BE2C (cell line): Measurements from ENCODE around the gene ADGRF1.

Experiments
- DNase-seq: peaks from one replicate; pipeline ENCODE4 v3.0.0-alpha.2; 2020
- H3K27me3 ChIP-seq: fragments of 250-450 bp; sonication (Bioruptor Pico); 2 replicates; pipeline ENCODE4 v1.5.1; 2020; ENCODE audit warnings: mild to moderate bottlenecking
- H3K36me3 ChIP-seq: fragments of 250-450 bp; sonication (Bioruptor Pico); 2 replicates; pipeline ENCODE4 v1.5.1; 2020; ENCODE audit warnings: mild to moderate bottlenecking
- H3K4me1 ChIP-seq: fragments of 250-450 bp; sonication (Bioruptor Pico); 2 replicates; pipeline ENCODE4 v1.5.1; 2020
- H3K4me3 ChIP-seq: 2 replicates; pipeline ENCODE4 v1.5.1; 2011; ENCODE audit warnings: low read depth, low read length
- H3K9me3 ChIP-seq: fragments of 250-450 bp; sonication (Bioruptor Pico); 2 replicates; pipeline ENCODE4 v1.5.1; 2020
- TF ChIP-seq, protein P1 (sequence below): IDR thresholded peaks from 2 replicates; pipeline ENCODE4 v1.5.1; 2012; ENCODE audit warnings: mild to moderate bottlenecking, low read depth, low read length

The ADGRF1 gene

DNA sequence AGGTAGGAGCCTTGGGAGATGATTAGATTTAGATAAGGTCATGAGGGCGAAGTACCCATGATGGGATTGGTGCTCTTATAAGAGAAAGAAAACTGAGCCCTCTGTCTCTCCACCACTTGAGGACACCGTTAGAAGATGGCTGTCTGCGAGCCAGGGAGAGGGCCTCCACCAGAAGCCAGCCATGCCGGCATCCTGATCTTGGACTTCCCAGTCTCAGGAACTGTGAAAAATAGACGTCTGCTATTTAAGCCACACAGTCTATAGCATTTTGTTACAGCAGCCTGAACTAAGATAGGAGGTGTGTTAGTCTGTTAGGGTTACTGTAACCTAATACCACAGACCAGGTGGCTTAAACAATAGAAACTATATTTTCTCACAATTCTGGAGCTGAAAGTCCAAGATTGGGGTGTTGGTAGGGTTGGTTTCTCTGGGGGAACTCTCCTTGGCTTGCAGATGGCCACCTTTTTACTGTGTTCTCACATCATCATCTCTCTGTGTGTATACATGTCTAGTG lies 38.0 kb upstream of the ADGRF1 start:
- Histone ChIP-seq H3K36me3 (no peaks in the 10 kb centered on the region), H3K4me1 (peaks cover 41% of the 10 kb centered on the region), H3K4me3 (no peak overlapping the region), H3K27me3 (no peaks in the 10 kb centered on the region), H3K9me3 (no peaks in the 10 kb centered on the region)
- TF ChIP-seq, protein P1, sequence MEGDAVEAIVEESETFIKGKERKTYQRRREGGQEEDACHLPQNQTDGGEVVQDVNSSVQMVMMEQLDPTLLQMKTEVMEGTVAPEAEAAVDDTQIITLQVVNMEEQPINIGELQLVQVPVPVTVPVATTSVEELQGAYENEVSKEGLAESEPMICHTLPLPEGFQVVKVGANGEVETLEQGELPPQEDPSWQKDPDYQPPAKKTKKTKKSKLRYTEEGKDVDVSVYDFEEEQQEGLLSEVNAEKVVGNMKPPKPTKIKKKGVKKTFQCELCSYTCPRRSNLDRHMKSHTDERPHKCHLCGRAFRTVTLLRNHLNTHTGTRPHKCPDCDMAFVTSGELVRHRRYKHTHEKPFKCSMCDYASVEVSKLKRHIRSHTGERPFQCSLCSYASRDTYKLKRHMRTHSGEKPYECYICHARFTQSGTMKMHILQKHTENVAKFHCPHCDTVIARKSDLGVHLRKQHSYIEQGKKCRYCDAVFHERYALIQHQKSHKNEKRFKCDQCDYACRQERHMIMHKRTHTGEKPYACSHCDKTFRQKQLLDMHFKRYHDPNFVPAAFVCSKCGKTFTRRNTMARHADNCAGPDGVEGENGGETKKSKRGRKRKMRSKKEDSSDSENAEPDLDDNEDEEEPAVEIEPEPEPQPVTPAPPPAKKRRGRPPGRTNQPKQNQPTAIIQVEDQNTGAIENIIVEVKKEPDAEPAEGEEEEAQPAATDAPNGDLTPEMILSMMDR: no peak
- no peak for DNase-seq

DNA sequence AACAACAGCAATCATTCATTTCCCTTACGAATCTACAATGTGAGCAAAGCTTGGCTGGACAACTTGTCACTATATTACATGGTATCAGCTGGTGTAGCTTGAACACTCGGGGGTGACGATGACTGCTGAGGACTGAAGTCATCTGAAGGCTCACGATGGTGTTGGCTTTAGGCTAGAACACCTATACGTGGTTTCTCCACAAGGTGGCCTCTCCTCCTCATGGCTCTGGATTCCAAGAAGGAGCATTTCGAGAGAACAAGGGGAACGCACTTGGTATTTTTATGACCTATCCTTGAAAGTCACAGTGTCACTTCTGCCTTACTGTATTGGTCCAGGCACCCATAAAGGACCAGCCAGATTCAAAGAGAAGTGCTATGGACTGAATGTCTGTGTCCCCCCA lies 37.5 kb upstream of the ADGRF1 start:
- DNase-seq: no peak
- Histone ChIP-seq H3K4me3 (no peak overlapping the region), H3K4me1 (peaks cover 40% of the 10 kb centered on the region), H3K36me3 (no peaks in the 10 kb centered on the region), H3K9me3 (no peaks in the 10 kb centered on the region), H3K27me3 (no peaks in the 10 kb centered on the region)
- TF ChIP-seq, protein P1: peak; percentile 30

DNA sequence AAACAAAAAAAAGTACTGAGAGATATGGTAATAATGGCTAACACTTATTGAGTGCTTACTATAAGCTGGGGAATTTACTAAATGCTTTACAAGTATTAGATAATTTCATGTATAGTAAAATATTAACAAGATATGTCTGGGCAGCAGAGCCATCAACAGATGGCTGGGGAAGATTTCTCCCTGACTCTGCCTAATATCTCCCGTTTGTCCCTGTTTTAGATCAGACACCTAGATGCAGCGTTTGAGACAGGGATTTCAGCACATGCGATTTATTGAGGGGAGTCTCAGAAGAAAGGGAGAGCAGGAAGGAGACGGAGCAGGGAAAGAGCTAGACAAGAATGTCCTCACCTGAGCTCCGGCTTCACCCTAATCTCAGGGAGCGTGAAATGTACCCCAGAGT lies 36.9 kb upstream of the ADGRF1 start:
- Histone ChIP-seq H3K4me1 (peaks cover 33% of the 10 kb centered on the region), H3K4me3 (no peak overlapping the region), H3K9me3 (no peaks in the 10 kb centered on the region), H3K36me3 (no peaks in the 10 kb centered on the region), H3K27me3 (no peaks in the 10 kb centered on the region)
- no peak for DNase-seq
- TF ChIP-seq, protein P1: no peak

DNA sequence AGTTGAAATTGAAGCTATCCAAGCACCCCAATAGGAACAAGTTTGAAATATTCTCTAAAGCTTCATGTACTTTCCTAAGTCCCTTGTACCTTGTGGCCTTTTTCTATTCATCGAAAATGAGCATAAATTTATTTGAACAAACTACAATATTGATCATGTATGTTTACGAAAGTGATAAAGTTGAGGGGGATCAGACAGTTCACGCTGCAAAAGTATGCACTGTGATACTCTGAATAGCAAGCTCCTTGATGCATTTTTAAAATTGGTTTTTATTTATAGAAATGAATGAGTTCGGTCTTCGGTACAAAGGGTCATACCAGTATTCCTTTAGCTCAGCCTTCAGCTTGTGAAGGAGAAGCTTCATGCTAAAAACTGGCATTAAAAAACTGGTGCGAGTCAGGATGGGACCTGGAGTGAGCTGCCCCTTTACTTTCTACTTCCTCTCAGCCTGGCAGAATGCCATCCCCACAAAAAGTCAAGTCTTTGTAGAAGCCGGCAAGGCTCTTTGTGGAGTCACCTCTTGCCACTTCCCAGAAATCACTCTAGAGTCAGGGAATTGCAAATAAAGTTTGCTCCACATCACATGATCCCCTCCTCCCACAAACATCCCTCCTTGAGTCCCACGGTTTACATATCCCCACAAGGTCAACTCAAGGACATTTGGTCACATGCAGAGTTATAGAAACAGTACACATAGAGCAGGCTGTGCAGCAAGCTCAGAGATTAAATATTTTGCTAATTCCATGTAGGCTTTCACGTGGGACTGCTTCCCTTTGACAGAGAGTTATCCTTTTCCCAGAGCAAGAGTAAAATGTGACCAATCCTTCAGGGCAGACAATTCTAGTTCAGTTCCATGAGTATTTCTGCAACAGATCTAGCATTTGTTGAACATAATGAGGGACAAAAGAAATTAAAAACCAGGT lies 34.6 kb upstream of the ADGRF1 start:
- no peaks in the 10 kb centered on the region for H3K9me3 ChIP-seq
- no peaks in the 10 kb centered on the region for H3K36me3 ChIP-seq
- H3K27me3 ChIP-seq: no peaks in the 10 kb centered on the region
- no peak overlapping the region for H3K4me3 ChIP-seq
- TF ChIP-seq, protein P1: no peak
- peaks cover 27% of the 10 kb centered on the region for H3K4me1 ChIP-seq
- DNase-seq: peak; percentile 16

DNA sequence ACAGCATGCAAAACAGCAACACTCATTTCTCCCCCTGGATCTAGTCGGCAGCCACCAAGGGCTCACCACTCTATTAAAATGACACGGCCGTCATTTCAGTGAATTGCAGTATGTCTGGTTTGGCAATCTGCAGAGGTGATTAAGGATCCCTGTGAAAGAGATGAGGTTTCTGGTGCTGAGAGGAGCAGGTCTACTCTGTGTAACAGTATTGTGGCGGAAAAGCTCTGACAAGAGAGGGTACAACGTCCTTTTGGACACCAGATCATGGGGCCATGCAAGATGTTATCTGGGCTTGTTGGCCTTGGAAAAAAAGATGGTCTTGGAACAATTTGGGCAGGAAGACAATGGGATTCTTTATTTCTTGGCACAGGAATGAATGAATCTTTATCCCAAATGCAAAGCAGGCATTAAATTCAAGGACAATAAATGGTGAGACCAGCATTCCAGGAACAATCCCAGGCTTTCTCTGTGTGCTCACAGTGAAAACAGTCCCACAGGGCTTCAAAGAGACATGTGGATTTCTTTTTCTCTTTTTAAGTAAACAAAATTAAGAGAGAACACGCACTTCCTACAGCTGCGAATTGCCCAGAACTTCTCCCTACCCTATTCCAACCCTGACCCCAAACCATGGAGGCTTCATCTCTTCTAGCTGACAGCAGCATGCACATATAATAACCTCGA lies 33.7 kb upstream of the ADGRF1 start:
- no peak for DNase-seq
- no peaks in the 10 kb centered on the region for H3K27me3 ChIP-seq
- H3K9me3 ChIP-seq: no peaks in the 10 kb centered on the region
- TF ChIP-seq, protein P1: no peak
- peaks cover 27% of the 10 kb centered on the region for H3K4me1 ChIP-seq
- H3K36me3 ChIP-seq: no peaks in the 10 kb centered on the region
- H3K4me3 ChIP-seq: no peak overlapping the region

DNA sequence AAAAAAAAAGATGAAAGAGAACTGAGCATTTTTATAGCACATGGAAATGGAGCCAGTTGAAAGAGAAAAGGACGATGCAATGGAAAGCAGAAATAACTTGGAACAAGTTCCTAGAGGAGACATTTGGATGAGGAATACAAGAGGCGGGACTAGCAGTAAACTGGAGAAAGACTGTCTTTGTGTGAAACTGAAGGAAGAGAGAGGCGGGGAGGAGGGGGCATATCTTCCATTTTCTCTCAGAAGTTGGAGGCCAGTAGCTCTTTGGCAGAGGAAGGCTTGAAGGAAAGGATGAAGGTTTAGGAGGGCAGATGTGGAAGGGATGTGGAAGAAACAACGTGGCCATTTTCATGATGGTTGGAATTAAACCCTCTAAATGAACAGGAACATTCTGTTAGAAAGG lies 33.0 kb upstream of the ADGRF1 start:
- Histone ChIP-seq H3K27me3 (no peaks in the 10 kb centered on the region), H3K9me3 (no peaks in the 10 kb centered on the region), H3K4me3 (no peak overlapping the region), H3K4me1 (peaks cover 26% of the 10 kb centered on the region), H3K36me3 (no peaks in the 10 kb centered on the region)
- TF ChIP-seq, protein P1: no peak
- DNase-seq: no peak
